H1 (cell line): Measurements from ENCODE around the gene ENDOD1. TPM values are rescaled to one million over a fixed set of nuclear protein-coding genes. Genes with fewer than 3 reads are reported as not detected.

Experiments used
- CTCF ChIA-PET: fragments of 300-600 bp; sonication (Branson Sonifier 250); formaldehyde crosslinking; loops from one replicate; lab custom pipeline; 2021; ENCODE audit not compliant: partially characterized antibody; lab: Charles Lee
- POLR2A ChIA-PET: fragments of 300-600 bp; sonication (Branson Sonifier 250); formaldehyde crosslinking; loops from one replicate; lab custom pipeline; 2021; ENCODE audit warnings: inconsistent platforms; ENCODE audit not compliant: partially characterized antibody; lab: Charles Lee
- DNase-seq, 2 experiments: peaks; one replicate each; pipeline versions ENCODE4 v3.0.0 to v3.0.0-alpha.2; 2010 to 2022; ENCODE audit warnings: low spot score in 2 of 2, low read depth in 1 of 2, mixed read lengths in 1 of 2
- FAIRE-seq: peaks from 2 replicates; lab custom pipeline; 2011; peaks lifted over from hg19 to GRCh38; lab: Jason Lieb, UNC
- H2AFZ ChIP-seq: 2 replicates; pipeline ENCODE4 v1.8.1; 2012; ENCODE audit warnings: low read length, inconsistent platforms
- H2AK5ac ChIP-seq: 2 replicates; pipeline ENCODE4 v1.6.1; 2013; ENCODE audit warnings: low read depth, low read length
- H2BK120ac ChIP-seq: replicated peaks from 2 replicates; pipeline ENCODE3; 2013; ENCODE audit warnings: low read depth, low read length, inconsistent platforms
- H2BK12ac ChIP-seq: 2 replicates; pipeline ENCODE4 v1.6.1; 2013; ENCODE audit warnings: low read depth, low read length
- H2BK15ac ChIP-seq: 2 replicates; pipeline ENCODE4 v1.6.1; 2013; ENCODE audit warnings: low read length
- H2BK20ac ChIP-seq: 2 replicates; pipeline ENCODE4 v1.6.1; 2013; ENCODE audit warnings: low read length
- H2BK5ac ChIP-seq: 2 replicates; pipeline ENCODE4 v1.6.1; 2013; ENCODE audit warnings: low read depth, low read length
- H3K14ac ChIP-seq: 2 replicates; pipeline ENCODE4 v1.6.1; 2013; ENCODE audit warnings: inconsistent platforms; ENCODE audit not compliant: insufficient read length
- H3K18ac ChIP-seq: 2 replicates; pipeline ENCODE4 v1.6.1; 2013; ENCODE audit warnings: low read length; ENCODE audit errors: extremely low read depth
- H3K23ac ChIP-seq: 2 replicates; pipeline ENCODE4 v1.6.1; 2013; ENCODE audit warnings: inconsistent platforms; ENCODE audit not compliant: insufficient read length
- H3K23me2 ChIP-seq: 2 replicates; pipeline ENCODE4 v1.6.1; 2013; ENCODE audit warnings: low read depth, low read length
- H3K27ac ChIP-seq: 2 replicates; pipeline ENCODE4 v1.6.1; 2011; ENCODE audit warnings: low read depth, low read length, inconsistent platforms
- H3K27me3 ChIP-seq, 4 experiments: replicated peaks in 1 of 4; 1 replicate in 1 of 4; 2 replicates in 3 of 4; pipeline versions ENCODE4 v1.6.1 to v1.8.1; 2011 to 2013; ENCODE audit warnings: low read length in 3 of 4, mild to moderate bottlenecking in 3 of 4, inconsistent platforms in 2 of 4, mixed read lengths in 2 of 4, moderate library complexity in 1 of 4; ENCODE audit not compliant: control insufficient read depth in 3 of 4, insufficient read depth in 3 of 4; ENCODE audit errors: extremely low read depth in 1 of 4
- H3K36me3 ChIP-seq, 4 experiments: 2 replicates each; pipeline versions ENCODE4 v1.6.1 to v1.8.1; 2011 to 2013; ENCODE audit warnings: mild to moderate bottlenecking in 4 of 4, low read length in 3 of 4, moderate library complexity in 2 of 4, control low read depth in 1 of 4, inconsistent platforms in 1 of 4; ENCODE audit not compliant: insufficient read depth in 4 of 4, control insufficient read depth in 2 of 4
- H3K4ac ChIP-seq: replicated peaks from 2 replicates; pipeline ENCODE3; 2013; ENCODE audit warnings: low read length, low read depth, mixed read lengths, inconsistent platforms; ENCODE audit not compliant: insufficient read length
- H3K4me1 ChIP-seq, 4 experiments: replicated peaks in 1 of 4; 1 replicate in 1 of 4; 2 replicates in 3 of 4; pipeline versions ENCODE4 v1.6.1 to v1.8.1; 2011 to 2013; ENCODE audit warnings: low read length in 3 of 4, inconsistent platforms in 2 of 4, mixed read lengths in 1 of 4; ENCODE audit not compliant: insufficient read depth in 4 of 4, control insufficient read depth in 3 of 4
- H3K4me2 ChIP-seq, 2 experiments: 2 replicates each; pipeline versions ENCODE4 v1.6.1 to v1.8.1; 2011 to 2013; ENCODE audit warnings: low read depth in 2 of 2, low read length in 2 of 2, control low read depth in 1 of 2, inconsistent platforms in 1 of 2, mild to moderate bottlenecking in 1 of 2; ENCODE audit not compliant: insufficient read depth in 1 of 2
- H3K4me3 ChIP-seq, 4 experiments: fragments of 200-600, 300-600 bp in 1 of 4; sonication (generic), shearing (Covaris generic), sonication (Bioruptor Twin) in 1 of 4; 2 replicates each; pipeline versions ENCODE4 v1.5.1 to v1.8.1; 2011 to 2016; ENCODE audit warnings: low read length in 4 of 4, low read depth in 3 of 4, control low read depth in 2 of 4, inconsistent platforms in 2 of 4, mild to moderate bottlenecking in 2 of 4, mixed read lengths in 1 of 4, moderate library complexity in 1 of 4; ENCODE audit not compliant: insufficient read depth in 2 of 4; ENCODE audit errors: extremely low read depth in 1 of 4
- H3K56ac ChIP-seq: replicated peaks from 2 replicates; pipeline ENCODE3; 2013; ENCODE audit warnings: low read depth, mild to moderate bottlenecking, mixed read lengths, low read length, inconsistent platforms; ENCODE audit not compliant: insufficient read length
- H3K79me1 ChIP-seq: 2 replicates; pipeline ENCODE4 v1.6.1; 2013; ENCODE audit warnings: low read depth, low read length, control low read depth
- H3K79me2 ChIP-seq, 2 experiments: 2 replicates each; pipeline versions ENCODE4 v1.6.1 to v1.8.1; 2012 to 2013; ENCODE audit warnings: low read length in 2 of 2, mild to moderate bottlenecking in 2 of 2, inconsistent platforms in 1 of 2; ENCODE audit not compliant: insufficient read depth in 2 of 2, control insufficient read depth in 1 of 2
- H3K9ac ChIP-seq, 4 experiments: replicated peaks in 1 of 4; 1 replicate in 1 of 4; 2 replicates in 3 of 4; pipeline versions ENCODE4 v1.6.1 to v1.8.1; 2011 to 2013; ENCODE audit warnings: low read depth in 3 of 4, low read length in 3 of 4, control low read depth in 2 of 4, mild to moderate bottlenecking in 2 of 4, moderate library complexity in 2 of 4, inconsistent platforms in 1 of 4; ENCODE audit errors: extremely low read depth in 1 of 4
- H3K9me3 ChIP-seq, 2 experiments: 2 replicates each; pipeline versions ENCODE4 v1.6.1 to v1.8.1; 2012 to 2013; ENCODE audit warnings: mild to moderate bottlenecking in 2 of 2, moderate library complexity in 2 of 2, control low read depth in 1 of 2, inconsistent platforms in 1 of 2, low read depth in 1 of 2, low read length in 1 of 2, mixed read lengths in 1 of 2; ENCODE audit not compliant: insufficient read depth in 2 of 2
- H4K20me1 ChIP-seq, 2 experiments: replicated peaks in 1 of 2; 2 replicates each; pipeline versions ENCODE3 to v1.8.1; 2011 to 2013; ENCODE audit warnings: inconsistent platforms in 2 of 2, low read length in 2 of 2, mild to moderate bottlenecking in 1 of 2; ENCODE audit not compliant: insufficient read depth in 2 of 2, control insufficient read depth in 1 of 2
- H4K5ac ChIP-seq: 2 replicates; pipeline ENCODE4 v1.6.1; 2013; ENCODE audit warnings: low read length, low read depth, mixed read lengths, inconsistent platforms; ENCODE audit not compliant: insufficient read length
- H4K8ac ChIP-seq: 2 replicates; pipeline ENCODE4 v1.8.0; 2013; ENCODE audit warnings: mild to moderate bottlenecking, moderate library complexity, low read length, inconsistent platforms; ENCODE audit not compliant: insufficient read depth; ENCODE audit errors: extremely low read depth
- H4K91ac ChIP-seq: replicated peaks from 2 replicates; pipeline ENCODE3; 2013; ENCODE audit warnings: low read length, mixed read lengths, inconsistent platforms; ENCODE audit not compliant: insufficient read length
- CBX8 ChIP-seq: fragments of 300-800, 300-1000 bp; sonication (generic); IDR thresholded peaks from 2 replicates; pipeline ENCODE4 v1.7.1; 2016; ENCODE audit warnings: low read depth, low read length, borderline replicate concordance
- CEBPB ChIP-seq: IDR thresholded peaks from 2 replicates; pipeline ENCODE4 v1.6.1; 2012; ENCODE audit warnings: low read depth, low read length
- CHD1 ChIP-seq: IDR thresholded peaks from 2 replicates; pipeline ENCODE4 v1.6.1; 2012; ENCODE audit warnings: low read depth, low read length, improper control_type of control experiment
- CREB1 ChIP-seq: IDR thresholded peaks from 2 replicates; pipeline ENCODE4 v1.6.1; 2012; ENCODE audit warnings: inconsistent platforms
- EGR1 ChIP-seq: IDR thresholded peaks from 2 replicates; pipeline ENCODE4 v1.6.1; 2011; ENCODE audit warnings: low read depth, low read length, borderline replicate concordance
- JUND ChIP-seq: IDR thresholded peaks from 2 replicates; pipeline ENCODE4 v1.6.1; 2011; ENCODE audit warnings: mild to moderate bottlenecking, improper control_type of control experiment, low read length
- RFX5 ChIP-seq: IDR thresholded peaks from 2 replicates; pipeline ENCODE4 v1.6.1; 2011; ENCODE audit warnings: low read depth, low read length, improper control_type of control experiment, borderline replicate concordance
- SP1 ChIP-seq: IDR thresholded peaks from 2 replicates; pipeline ENCODE4 v1.6.1; 2011; ENCODE audit warnings: low read depth, low read length
- TAF7 ChIP-seq: optimal IDR thresholded peaks from 2 replicates; pipeline ENCODE3; 2011; ENCODE audit warnings: low read depth, mild to moderate bottlenecking, inconsistent platforms, low read length, moderate library complexity, borderline replicate concordance
- WGBS, 2 experiments: shearing (Covaris generic) in 1 of 2; methylation state at CpG; one replicate each; pipeline versions ENCODE4 v1.1.6 to v1.1.7; 2013 to 2015; ENCODE audit warnings: low lambda C conversion rate in 2 of 2, mixed read lengths in 2 of 2, inconsistent platforms in 1 of 2, low coverage in 1 of 2, missing lambda C conversion rate in 1 of 2; ENCODE audit not compliant: insufficient replicate concordance in 2 of 2, insufficient coverage in 1 of 2, insufficient read length in 1 of 2; ENCODE audit errors: extremely low coverage in 1 of 2, missing lambda C conversion rate in 1 of 2; 5-methylcytosine and 5-hydroxymethylcytosine counted together
- polyA plus RNA-seq, 7 experiments: library from polyadenylated mRNA; depleted of rRNA in 3 of 7; stranded (reverse) in 5 of 7; unstranded in 2 of 7; fragments of >200 nt in 5 of 7; fragments of 200-250 nt in 2 of 7; gene quantifications; 1 replicate in 5 of 7; 2 replicates in 1 of 7; 4 replicates in 1 of 7; pipeline versions ENCODE4 v1.2.1 to v1.2.3, GENCODE V29; 2011 to 2013; ENCODE audit warnings: missing spikeins in 2 of 7, mixed read lengths in 2 of 7
- total RNA-seq: library from RNA; stranded (reverse); fragmentation: NEBNext Ultra II Directional; extraction: Animal tissue kit (Norgen Biotek cat#: 25700); gene quantifications from 2 replicates; pipeline ENCODE4 v1.2.1, GENCODE V29; 2021

The ENDOD1 gene
- total and polyA plus RNA-seq, 2 of the 8 experiments (the other 6 are each of a cell fraction or from before 2014, with no cell fraction given): 1.2 to 2.5 TPM

DNA sequence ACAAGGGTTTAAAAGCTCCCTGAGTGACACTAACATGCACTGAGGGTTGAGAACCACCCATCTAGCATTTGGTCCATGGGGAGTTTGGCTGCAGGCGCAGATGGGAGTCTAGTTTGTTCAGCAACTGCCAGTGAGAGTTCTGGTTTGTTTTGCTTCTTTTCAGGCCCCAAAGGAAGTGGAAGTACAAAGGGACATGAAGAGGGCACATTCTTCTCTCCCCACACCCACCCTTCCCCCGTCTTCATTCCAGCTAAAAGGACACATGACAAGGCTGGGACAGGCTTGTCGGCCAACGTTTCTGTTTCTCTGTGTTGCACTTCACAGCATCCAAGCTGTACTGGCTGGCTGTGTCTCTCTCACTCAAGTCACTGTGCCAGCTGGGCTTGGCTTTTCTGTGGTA lies 8.2 kb upstream of the ENDOD1 start:
- no peak overlapping the region for H2BK5ac ChIP-seq
- FAIRE-seq (no peak), DNase-seq (no peak)
- no peak overlapping the region for H4K5ac ChIP-seq
- H4K20me1 ChIP-seq: no peaks in the 10 kb centered on the region
- no peak overlapping the region for H3K14ac ChIP-seq
- H3K23ac ChIP-seq: no peak overlapping the region
- no peak overlapping the region for H3K4me3 ChIP-seq
- H3K79me2 ChIP-seq: no peaks in the 10 kb centered on the region
- H3K56ac ChIP-seq: no peak overlapping the region
- H3K9me3 ChIP-seq: no peaks in the 10 kb centered on the region
- peaks cover 0 to 2% (median 0%) of the 10 kb centered on the region in 4 experiments; a peak in 1 of 7 replicates for H3K4me1 ChIP-seq
- H4K8ac ChIP-seq: no peak overlapping the region
- no peak overlapping the region for H2BK120ac ChIP-seq
- POLR2A ChIA-PET: interaction anchor here (1.0 to 3.9 kb wide), 3 partner anchors 12 to 69 kb away, joined by 3 to 19 read pairs (median 3); partner anchors contain the start of gene SRSF8
- WGBS, 2 experiments: 73% methylated on average over 4 of the region's 4 CpGs; no CpG with 5 or more reads in 1 of the 2 experiments
- H2BK12ac ChIP-seq: peak overlapping the region; percentile 35; the same call in 1 of the 2 replicates
- no peak for TF ChIP-seq SP1
- no peak for TF ChIP-seq TAF7
- TF ChIP-seq CBX8: no peak
- TF ChIP-seq CEBPB: no peak
- TF ChIP-seq JUND: no peak
- no peak for TF ChIP-seq EGR1
- no peak for TF ChIP-seq RFX5
- no peak for TF ChIP-seq CHD1
- no peak for TF ChIP-seq CREB1
- TF ChIP-seq, all 59 proteins: peak for 0
- no peak overlapping the region for H2BK15ac ChIP-seq
- no peak overlapping the region for H3K4ac ChIP-seq
- no peaks in the 10 kb centered on the region for H3K36me3 ChIP-seq
- peak overlapping the region; percentile 53; the same call in 1 of the 2 replicates for H2BK20ac ChIP-seq
- no peak overlapping the region for H3K9ac ChIP-seq
- no peaks in the 10 kb centered on the region for H3K23me2 ChIP-seq
- no peaks in the 10 kb centered on the region for H3K79me1 ChIP-seq
- H3K4me2 ChIP-seq: no peak overlapping the region; a peak in 1 of 4 replicates
- no peaks in the 10 kb centered on the region for H3K27me3 ChIP-seq
- peak overlapping the region; percentile 71; the same call in 1 of the 2 replicates for H2AFZ ChIP-seq
- H4K91ac ChIP-seq: no peak overlapping the region
- H2AK5ac ChIP-seq: no peak overlapping the region
- no peak overlapping the region for H3K27ac ChIP-seq
- peak overlapping the region; percentile 67; the same call in 1 of the 2 replicates for H3K18ac ChIP-seq
- CTCF ChIA-PET: interaction anchor here (0.9 to 9.4 kb wide), 6 partner anchors 11 to 75 kb away, joined by 3 to 84 read pairs (median 6); partner anchors contain the start of genes ENDOD1, KDM4F and SRSF8
